AG04450 (cell line): Measurements from ENCODE around the gene CYRIA. TPM values are rescaled to one million over a fixed set of nuclear protein-coding genes. Genes with fewer than 3 reads are reported as not detected.

Experiments used
- CTCF ChIA-PET: fragments of 300-600, 350-600 bp; formaldehyde crosslinking; extraction: SDS; loops from one replicate; lab custom pipeline; 2022; ENCODE audit warnings: antibody characterized with exemption, inconsistent platforms; lab: Charles Lee
- POLR2A ChIA-PET: fragments of 350-600 bp; formaldehyde crosslinking; extraction: SDS; loops from one replicate; lab custom pipeline; 2021; ENCODE audit warnings: antibody characterized with exemption, inconsistent platforms; lab: Yijun Ruan, JAX
- DNase-seq: peaks from one replicate; pipeline ENCODE4 v3.0.0-alpha.2; 2011; ENCODE audit warnings: low read depth, low spot score
- H3K27ac ChIP-seq: one replicate; pipeline ENCODE4 v1.5.1; 2012; ENCODE audit warnings: low read depth, low read length, control low read depth
- H3K27me3 ChIP-seq: one replicate; pipeline ENCODE4 v1.6.0; 2012; ENCODE audit warnings: low read length; ENCODE audit not compliant: control insufficient read depth, insufficient read depth
- H3K4me3 ChIP-seq: 2 replicates; pipeline ENCODE4 v1.5.1; 2011; ENCODE audit warnings: mild to moderate bottlenecking, low read depth, low read length, control low read depth
- H3K9me3 ChIP-seq: 2 replicates; pipeline ENCODE4 v1.5.1; 2012; ENCODE audit warnings: low read length; ENCODE audit not compliant: control insufficient read depth, insufficient read depth
- polyA plus RNA-seq: library from polyadenylated mRNA; depleted of rRNA; stranded (reverse); fragments of >200 nt; gene quantifications from 2 replicates; pipeline ENCODE4 v1.2.3, GENCODE V29; 2011
- TF ChIP-seq, protein P1 (sequence below): IDR thresholded peaks from 2 replicates; pipeline ENCODE4 v1.5.1; 2011; ENCODE audit warnings: low read depth, low read length, control low read depth, inconsistent platforms

Gene CYRIA
- polyA plus RNA-seq, 1 experiment = 3.7 TPM

DNA sequence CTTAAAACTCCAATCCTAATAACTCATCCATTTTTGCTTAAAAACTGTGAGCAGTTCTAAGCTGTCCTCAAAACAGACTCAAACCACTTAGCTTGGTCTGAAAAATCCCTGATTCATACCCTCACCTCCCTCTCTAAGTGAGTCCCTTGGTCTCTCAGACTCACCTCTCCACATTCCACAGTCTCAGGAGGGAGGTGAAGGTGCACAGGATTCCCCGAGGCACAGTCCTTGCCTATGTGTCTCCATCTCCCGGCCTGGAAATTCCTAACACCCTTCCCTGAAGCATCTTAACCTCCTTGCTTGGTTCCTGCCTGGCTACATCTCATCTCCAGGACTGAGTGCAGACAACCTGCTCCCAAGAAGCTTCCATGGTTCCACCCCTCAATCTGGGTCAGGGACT lies 45.0 kb downstream of the CYRIA start:
- CTCF ChIA-PET = interaction anchor here (3.8 kb wide), 1 partner anchor 137 kb away, joined by 30 read pairs; no protein-coding TSS in a partner anchor
- POLR2A ChIA-PET = no interaction called here

DNA sequence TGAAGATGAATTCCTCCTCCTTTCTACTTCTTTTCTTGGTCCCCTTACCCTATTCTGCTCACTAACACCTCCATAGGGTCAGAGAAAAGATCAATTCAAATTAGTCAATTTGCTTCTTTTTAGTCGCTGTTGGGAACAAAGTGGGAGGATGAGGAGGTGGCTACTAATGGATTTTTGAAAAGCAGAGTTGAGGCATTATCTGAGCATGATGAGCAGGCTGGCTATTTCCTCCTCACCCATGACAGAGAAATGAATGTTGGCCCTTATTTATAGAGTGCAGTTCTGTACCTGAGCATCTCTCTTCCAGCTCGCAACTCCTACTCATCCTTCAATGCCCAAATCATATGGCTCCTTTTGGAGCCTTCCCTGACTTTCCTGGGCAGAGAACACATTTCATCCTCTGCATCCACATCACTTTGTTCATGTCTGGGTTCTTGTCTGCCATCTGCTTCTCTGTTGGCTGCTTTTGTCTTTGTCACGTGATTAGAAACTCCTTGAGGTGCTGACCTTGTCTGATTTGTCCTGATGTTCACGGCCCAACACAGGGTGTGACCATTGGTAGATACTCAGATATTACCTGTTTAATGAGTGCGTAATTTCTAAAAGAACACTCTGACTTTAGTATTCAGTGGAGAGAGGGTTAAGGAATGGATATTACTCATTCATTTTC lies 45.9 kb downstream of the CYRIA start:
- Histone ChIP-seq H3K9me3 (no peaks in the 10 kb centered on the region), H3K27ac (no peak overlapping the region), H3K27me3 (no peaks in the 10 kb centered on the region), H3K4me3 (no peak overlapping the region)
- DNase-seq = no peak
- TF ChIP-seq, protein P1, sequence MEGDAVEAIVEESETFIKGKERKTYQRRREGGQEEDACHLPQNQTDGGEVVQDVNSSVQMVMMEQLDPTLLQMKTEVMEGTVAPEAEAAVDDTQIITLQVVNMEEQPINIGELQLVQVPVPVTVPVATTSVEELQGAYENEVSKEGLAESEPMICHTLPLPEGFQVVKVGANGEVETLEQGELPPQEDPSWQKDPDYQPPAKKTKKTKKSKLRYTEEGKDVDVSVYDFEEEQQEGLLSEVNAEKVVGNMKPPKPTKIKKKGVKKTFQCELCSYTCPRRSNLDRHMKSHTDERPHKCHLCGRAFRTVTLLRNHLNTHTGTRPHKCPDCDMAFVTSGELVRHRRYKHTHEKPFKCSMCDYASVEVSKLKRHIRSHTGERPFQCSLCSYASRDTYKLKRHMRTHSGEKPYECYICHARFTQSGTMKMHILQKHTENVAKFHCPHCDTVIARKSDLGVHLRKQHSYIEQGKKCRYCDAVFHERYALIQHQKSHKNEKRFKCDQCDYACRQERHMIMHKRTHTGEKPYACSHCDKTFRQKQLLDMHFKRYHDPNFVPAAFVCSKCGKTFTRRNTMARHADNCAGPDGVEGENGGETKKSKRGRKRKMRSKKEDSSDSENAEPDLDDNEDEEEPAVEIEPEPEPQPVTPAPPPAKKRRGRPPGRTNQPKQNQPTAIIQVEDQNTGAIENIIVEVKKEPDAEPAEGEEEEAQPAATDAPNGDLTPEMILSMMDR = no peak
- ChIA-PET CTCF (interaction anchor here (1.0 to 3.8 kb wide), 3 partner anchors 11 to 138 kb away, joined by 3 to 30 read pairs (median 14); no protein-coding TSS in a partner anchor), POLR2A (no interaction called here)

More for the DNA sequence above, 45.0 kb downstream of the CYRIA start:
- no peak for DNase-seq
- H3K27me3 ChIP-seq = no peaks in the 10 kb centered on the region
- no peak overlapping the region for H3K27ac ChIP-seq
- TF ChIP-seq, protein P1 = no peak
- H3K4me3 ChIP-seq = no peak overlapping the region
- no peaks in the 10 kb centered on the region for H3K9me3 ChIP-seq

DNA sequence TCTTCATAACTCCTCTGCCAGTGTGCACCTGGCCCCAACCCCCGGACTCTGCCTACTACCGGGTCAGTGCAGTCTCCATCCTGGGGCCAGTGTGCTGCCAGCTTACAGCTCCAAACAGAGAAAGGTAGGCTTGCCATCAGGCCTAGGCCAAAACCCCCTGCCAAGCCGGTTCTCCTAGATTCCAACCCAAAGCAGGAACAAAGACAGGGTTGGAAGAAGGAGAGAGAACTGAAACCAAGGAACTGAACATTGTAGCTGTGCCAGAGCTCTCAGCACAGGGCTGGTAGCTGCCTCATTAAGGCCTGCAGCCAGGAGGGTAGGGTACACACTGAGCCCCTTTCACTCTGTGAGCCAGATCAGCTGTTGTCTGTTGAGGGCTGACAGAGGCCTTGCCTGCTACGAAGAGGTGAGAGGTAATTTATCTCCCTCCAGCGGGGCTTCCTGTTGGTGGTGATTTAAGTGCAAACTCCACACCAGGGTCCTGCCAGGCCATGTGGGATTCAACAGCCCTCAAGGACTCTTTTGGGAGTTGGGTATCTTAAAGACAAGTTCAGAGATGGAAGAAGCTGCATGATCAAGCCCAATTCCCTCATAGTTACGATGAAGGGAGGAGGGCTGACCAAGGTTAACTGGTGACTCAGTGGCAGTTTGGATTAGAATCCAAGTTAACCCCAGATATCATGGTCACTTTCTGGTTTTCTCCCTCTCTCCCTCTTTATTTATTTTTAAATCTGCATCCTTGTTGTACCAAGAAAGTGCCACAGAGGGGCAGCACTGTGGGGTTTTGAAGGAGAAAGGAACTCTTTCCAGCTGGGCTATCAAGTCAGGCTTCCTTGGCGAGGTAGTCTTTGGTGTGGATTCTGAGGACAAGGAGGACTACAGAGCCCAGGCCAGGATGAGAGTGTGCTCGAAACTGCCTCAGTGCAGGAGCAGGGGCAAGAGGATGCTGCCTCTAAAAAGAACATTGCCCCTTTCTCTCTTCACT lies 48.1 kb downstream of the CYRIA start:
- Histone ChIP-seq H3K27me3 (peaks cover 3% of the 10 kb centered on the region), H3K27ac (no peak overlapping the region), H3K4me3 (no peak overlapping the region), H3K9me3 (no peaks in the 10 kb centered on the region)
- ChIA-PET POLR2A (no interaction called here), CTCF (interaction anchor here (0.7 to 2.8 kb wide), 6 partner anchors 8 to 142 kb away, joined by 3 to 26 read pairs (median 4); no protein-coding TSS in a partner anchor)
- TF ChIP-seq, protein P1 = peak; percentile 56
- DNase-seq = no peak
